CD4-positive, alpha-beta T cell treated with Interleukin-17A for 1 hour (primary cell): ENCODE measurements around the gene CNIH2.
"Not testable (repeated sequence)": the region's sequence is repeated elsewhere in the genome, so short reads cannot be mapped to it uniquely, and the experiment has no call there.

Source experiments
- DNase-seq: peaks from one replicate; pipeline ENCODE4 v3.0.0-alpha.2; 2020

CNIH2 gene

GRCh38 chr11:66277471-66278362 lies at the start of gene CNIH2:
Gene CNIH2 (plus strand): TSS chr11:66278175. CDS start chr11:66278457, 282 bp downstream.
- DNase-seq, result peak; percentile 53

GRCh38 chr11:66228521-66228920 lies 49.5 kb upstream of the CNIH2 start:
- no peak for DNase-seq

GRCh38 chr11:66230156-66230555 lies 47.8 kb upstream of the CNIH2 start:
- no peak for DNase-seq

- no peak for DNase-seq
These were observed 47.0 kb upstream of the CNIH2 start for GRCh38 chr11:66230978-66231377.

GRCh38 chr11:66231561-66231960 lies 46.4 kb upstream of the CNIH2 start:
- DNase-seq, result no peak

- DNase-seq, result no peak
These were observed 45.2 kb upstream of the CNIH2 start for GRCh38 chr11:66232769-66233168.

GRCh38 chr11:66233301-66233700 lies 44.7 kb upstream of the CNIH2 start:
- DNase-seq, result no peak

GRCh38 chr11:66235141-66235540 lies 42.8 kb upstream of the CNIH2 start:
- DNase-seq, result no peak

- DNase-seq, result no peak
These were observed 40.1 kb upstream of the CNIH2 start for GRCh38 chr11:66237867-66238266.

GRCh38 chr11:66238786-66239413 lies 39.1 kb upstream of the CNIH2 start:
- no peak for DNase-seq

GRCh38 chr11:66239511-66239910 lies 38.5 kb upstream of the CNIH2 start:
- DNase-seq, result no peak

- DNase-seq, result no peak
These were observed 37.8 kb upstream of the CNIH2 start for GRCh38 chr11:66239998-66240780.

- no peak for DNase-seq
These were observed 37.2 kb upstream of the CNIH2 start for GRCh38 chr11:66240781-66241136.

- DNase-seq, result no peak
These were observed 35.7 kb upstream of the CNIH2 start for GRCh38 chr11:66242095-66242765.

- no peak for DNase-seq
These were observed 34.0 kb upstream of the CNIH2 start for GRCh38 chr11:66243782-66244535.

GRCh38 chr11:66247295-66247694 lies 30.7 kb upstream of the CNIH2 start:
- no peak for DNase-seq

GRCh38 chr11:66247801-66248200 lies 30.2 kb upstream of the CNIH2 start:
- DNase-seq, result no peak

- DNase-seq, result no peak
These were observed 29.1 kb upstream of the CNIH2 start for GRCh38 chr11:66248903-66249302.

- no peak for DNase-seq
These were observed 26.2 kb upstream of the CNIH2 start for GRCh38 chr11:66251809-66252208.

GRCh38 chr11:66253081-66253480 lies 24.9 kb upstream of the CNIH2 start:
- not testable (repeated sequence) for DNase-seq

- DNase-seq, result no peak
These were observed 19.5 kb upstream of the CNIH2 start for GRCh38 chr11:66258473-66258893.

- no peak for DNase-seq
These were observed 18.8 kb upstream of the CNIH2 start for GRCh38 chr11:66259225-66259624.
